ENCODE measurements around the gene GPR162. TPM values are rescaled to one million over a fixed set of nuclear protein-coding genes. Genes with fewer than 3 reads are reported as not detected.

GPR162 gene
- total RNA-seq, 6 experiments from 2014 or later: 0.37 to 3.1 (median 2.1) TPM

GRCh38 chr12:6834873-6835272 lies 13.3 kb downstream of the GPR162 start:
- no peak for ATAC-seq
- Histone ChIP-seq H3K4me3 (no peak overlapping the region), H3K27ac (no peak overlapping the region), H3K27me3 (no peaks in the 10 kb centered on the region), H3K9me3 (no peaks in the 10 kb centered on the region), H3K4me1 (no peaks in the 10 kb centered on the region), H3K36me3 (no peaks in the 10 kb centered on the region)
- TF ChIP-seq CTCF (IDR thresholded peaks at IDR 0.05) (no peak), POLR2A (IDR thresholded peaks at IDR 0.05) (no peak)
- WGBS (ENCODE audit: insufficient coverage, low coverage, low lambda C conversion rate, missing lambda C conversion rate): 72% methylated on average over 5 of the region's 5 CpGs
- no peak for DNase-seq
- intact Hi-C loops (cut with DNase I): loop anchor here in 1 of 2 donors (5.0 to 10.0 kb wide), 2 partner anchors 103 to 210 kb away; no protein-coding TSS in a partner anchor

- ATAC-seq (no peak), DNase-seq (no peak)
- no peaks in the 10 kb centered on the region for H3K27me3 ChIP-seq
- H3K4me1 ChIP-seq: no peaks in the 10 kb centered on the region
- TF ChIP-seq POLR2A (IDR thresholded peaks at IDR 0.05) (no peak), CTCF (IDR thresholded peaks at IDR 0.05) (no peak)
- H3K9me3 ChIP-seq: no peaks in the 10 kb centered on the region
- H3K4me3 ChIP-seq: no peak overlapping the region
- intact Hi-C loops (cut with DNase I): loop anchor here in 1 of 2 donors (5.0 to 10.0 kb wide), 2 partner anchors 105 to 212 kb away; no protein-coding TSS in a partner anchor
- no peak overlapping the region for H3K27ac ChIP-seq
- no peaks in the 10 kb centered on the region for H3K36me3 ChIP-seq
- 49% methylated on average over 3 of the region's 16 CpGs for WGBS (ENCODE audit: insufficient coverage, low coverage, low lambda C conversion rate, missing lambda C conversion rate)
Measured at GRCh38 chr12:6836851-6837250, 15.2 kb downstream of the GPR162 start.

GRCh38 chr12:6837370-6838060 lies 15.9 kb downstream of the GPR162 start:
- Histone ChIP-seq H3K36me3 (no peaks in the 10 kb centered on the region), H3K27ac (no peak overlapping the region), H3K27me3 (no peaks in the 10 kb centered on the region), H3K4me1 (no peaks in the 10 kb centered on the region), H3K4me3 (no peak overlapping the region), H3K9me3 (no peaks in the 10 kb centered on the region)
- WGBS (ENCODE audit: insufficient coverage, low coverage, low lambda C conversion rate, missing lambda C conversion rate): 67% methylated on average over 1 of the region's 26 CpGs
- no peak for DNase-seq
- intact Hi-C loops (cut with DNase I): loop anchor here in 1 of 2 donors (5.0 to 10.0 kb wide), 2 partner anchors 105 to 213 kb away; no protein-coding TSS in a partner anchor
- TF ChIP-seq CTCF (IDR thresholded peaks at IDR 0.05): no peak
- no peak for TF ChIP-seq POLR2A (IDR thresholded peaks at IDR 0.05)
- ATAC-seq: no peak

- Histone ChIP-seq H3K4me1 (no peaks in the 10 kb centered on the region), H3K9me3 (no peaks in the 10 kb centered on the region), H3K36me3 (no peaks in the 10 kb centered on the region), H3K4me3 (no peak overlapping the region), H3K27me3 (no peaks in the 10 kb centered on the region), H3K27ac (no peak overlapping the region)
- TF ChIP-seq CTCF (IDR thresholded peaks at IDR 0.05) (no peak), POLR2A (IDR thresholded peaks at IDR 0.05) (no peak)
- ATAC-seq (no peak), DNase-seq (no peak)
- intact Hi-C loops (cut with DNase I): loop anchor here in 1 of 2 donors (5.0 to 10.0 kb wide), 2 partner anchors 107 to 214 kb away; no protein-coding TSS in a partner anchor
- 85% methylated on average over 11 of the region's 16 CpGs for WGBS (ENCODE audit: insufficient coverage, low coverage, low lambda C conversion rate, missing lambda C conversion rate)
Measured at GRCh38 chr12:6838854-6839253, 17.2 kb downstream of the GPR162 start.

Data from right lobe of liver (tissue), 6 donors.